ENCODE measurements around the gene FTCDNL1. TPM values are rescaled to one million over a fixed set of nuclear protein-coding genes. Genes with fewer than 3 reads are reported as not detected.

Gene FTCDNL1
- total RNA-seq, 1 experiment from 2014 or later = 2.7 TPM

DNA sequence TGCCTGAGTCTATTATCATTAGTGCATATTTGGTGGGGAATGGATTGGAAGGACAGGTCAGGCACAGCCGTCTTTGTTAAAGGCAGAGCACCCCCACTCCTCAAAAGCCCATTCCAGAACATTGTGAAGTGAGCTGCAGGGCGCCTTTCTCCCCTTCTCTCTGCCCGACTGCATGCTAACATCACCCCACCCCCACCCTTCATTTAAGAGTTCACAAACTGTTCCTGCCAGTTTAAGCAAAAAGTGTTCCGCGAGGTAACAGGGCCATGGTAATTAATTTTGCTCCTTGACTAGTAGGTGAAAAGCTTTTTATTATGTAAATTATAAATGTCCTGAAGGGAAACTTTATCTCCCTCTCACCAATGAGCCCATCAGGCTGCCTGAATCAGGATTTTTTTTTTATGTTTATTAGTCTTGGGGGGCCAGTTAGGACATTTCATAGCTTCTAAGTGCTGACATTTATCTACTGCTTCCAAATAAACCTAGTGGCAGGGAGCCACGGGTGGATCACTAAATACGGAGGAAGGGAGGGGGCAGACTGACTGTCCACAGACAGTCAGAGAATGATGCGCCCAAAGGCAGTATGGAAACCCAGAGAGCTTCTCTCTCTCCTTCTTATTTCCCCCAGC lies 99.4 kb downstream of the FTCDNL1 start:
- DNase-seq = no peak
- intact Hi-C loops (cut with micrococcal nuclease; ENCODE audit: unreplicated experiment) = no loop called here
- no TSS peak for BruUV-seq (replicated peaks)
- Histone ChIP-seq H3F3A (ENCODE audit: insufficient read depth, low read depth) (no peaks in the 10 kb centered on the region), H3K4me1 (replicated peaks; ENCODE audit: insufficient read depth) (no peaks in the 10 kb centered on the region), H3K9me3 (ENCODE audit: insufficient read depth, low read depth) (no peaks in the 10 kb centered on the region), H3K27ac (no peak overlapping the region), H3K9me2 (ENCODE audit: insufficient read depth) (no peaks in the 10 kb centered on the region), H2AFZ (no peak overlapping the region), H3K4me2 (no peak overlapping the region), H3K27me3 (ENCODE audit: insufficient read depth, low read depth) (peaks cover 5% of the 10 kb centered on the region; the same call in 1 of the 2 replicates), H3K4me3 (no peak overlapping the region), H3K79me2 (ENCODE audit: low read depth) (no peaks in the 10 kb centered on the region), H4K20me1 (ENCODE audit: insufficient read depth) (no peaks in the 10 kb centered on the region), H3K36me3 (ENCODE audit: low read depth) (no peaks in the 10 kb centered on the region)
- CTCF ChIA-PET = no interaction called here
- POLR2A ChIA-PET (ENCODE audit: unreplicated experiment) = no interaction called here
- TF ChIP-seq CTCF (conservative IDR thresholded peaks at IDR 0.05) (no peak), EZH2 (IDR thresholded peaks at IDR 0.05; ENCODE audit: low read depth) (no peak)

DNA sequence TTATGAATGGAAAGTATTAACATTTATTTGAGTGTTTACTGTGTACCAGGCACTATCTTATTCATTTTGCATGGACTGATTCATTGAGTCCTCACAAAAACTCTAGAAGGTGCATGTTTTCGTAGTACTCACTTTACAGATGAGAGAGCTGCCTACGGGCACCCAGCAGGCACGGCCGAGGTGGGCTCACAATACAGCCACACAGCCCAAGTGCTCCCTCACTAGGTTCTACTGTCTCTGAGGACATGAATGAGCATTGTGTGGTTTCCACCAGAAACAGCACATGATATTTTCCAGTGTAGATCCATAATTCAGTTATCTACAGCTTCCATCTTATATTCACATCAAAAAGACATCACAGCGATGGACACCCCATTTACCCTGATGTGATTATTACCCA lies 101.4 kb downstream of the FTCDNL1 start:
- Histone ChIP-seq H3K9me2 (ENCODE audit: insufficient read depth) (no peaks in the 10 kb centered on the region), H3F3A (ENCODE audit: insufficient read depth, low read depth) (no peaks in the 10 kb centered on the region), H3K9me3 (ENCODE audit: insufficient read depth, low read depth) (no peaks in the 10 kb centered on the region), H3K4me3 (no peak overlapping the region), H3K4me1 (replicated peaks; ENCODE audit: insufficient read depth) (no peaks in the 10 kb centered on the region), H4K20me1 (ENCODE audit: insufficient read depth) (no peaks in the 10 kb centered on the region), H3K27ac (no peak overlapping the region), H2AFZ (no peak overlapping the region), H3K79me2 (ENCODE audit: low read depth) (no peaks in the 10 kb centered on the region), H3K36me3 (ENCODE audit: low read depth) (no peaks in the 10 kb centered on the region), H3K4me2 (no peak overlapping the region), H3K27me3 (ENCODE audit: insufficient read depth, low read depth) (peaks cover 5% of the 10 kb centered on the region; the same call in 1 of the 2 replicates)
- TF ChIP-seq EZH2 (IDR thresholded peaks at IDR 0.05; ENCODE audit: low read depth) = no peak
- TF ChIP-seq CTCF (conservative IDR thresholded peaks at IDR 0.05) = no peak
- intact Hi-C loops (cut with micrococcal nuclease; ENCODE audit: unreplicated experiment) = loop anchor here (10.0 kb wide), 1 partner anchor 115 kb away; no protein-coding TSS in a partner anchor
- ChIA-PET POLR2A (ENCODE audit: unreplicated experiment) (no interaction called here), CTCF (no interaction called here)
- no TSS peak for BruUV-seq (replicated peaks)
- DNase-seq = no peak

DNA sequence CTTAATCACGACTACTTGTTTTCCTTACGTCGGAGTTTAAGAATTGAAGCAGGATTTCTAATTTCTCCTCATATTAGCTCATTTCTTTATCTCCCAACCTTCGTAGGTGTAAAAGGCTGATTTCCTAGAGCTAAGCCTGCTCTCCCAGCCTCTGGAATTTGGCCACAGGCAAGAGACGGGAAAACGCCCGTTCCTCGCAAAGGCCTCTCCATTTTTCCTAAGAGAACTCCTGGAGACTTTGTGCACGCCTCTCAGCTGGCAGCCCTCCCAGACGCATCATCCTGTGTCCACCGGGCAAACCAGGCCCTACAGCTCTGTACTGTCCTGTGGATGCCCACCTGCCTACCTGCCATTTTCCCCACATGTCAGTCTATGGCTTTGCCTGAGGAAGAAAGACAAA lies 106.3 kb downstream of the FTCDNL1 start:
- Histone ChIP-seq H3K4me1 (replicated peaks; ENCODE audit: insufficient read depth) (no peaks in the 10 kb centered on the region), H4K20me1 (ENCODE audit: insufficient read depth) (no peaks in the 10 kb centered on the region), H2AFZ (no peak overlapping the region), H3F3A (ENCODE audit: insufficient read depth, low read depth) (no peaks in the 10 kb centered on the region), H3K79me2 (ENCODE audit: low read depth) (no peaks in the 10 kb centered on the region), H3K9me2 (ENCODE audit: insufficient read depth) (no peaks in the 10 kb centered on the region), H3K27me3 (ENCODE audit: insufficient read depth, low read depth) (no peaks in the 10 kb centered on the region), H3K9me3 (ENCODE audit: insufficient read depth, low read depth) (no peaks in the 10 kb centered on the region), H3K27ac (no peak overlapping the region), H3K4me2 (no peak overlapping the region), H3K4me3 (no peak overlapping the region), H3K36me3 (ENCODE audit: low read depth) (no peaks in the 10 kb centered on the region)
- TF ChIP-seq CTCF (conservative IDR thresholded peaks at IDR 0.05) = no peak
- no peak for TF ChIP-seq EZH2 (IDR thresholded peaks at IDR 0.05; ENCODE audit: low read depth)
- ChIA-PET POLR2A (ENCODE audit: unreplicated experiment) (no interaction called here), CTCF (no interaction called here)
- intact Hi-C loops (cut with micrococcal nuclease; ENCODE audit: unreplicated experiment) = loop anchor here (10.0 kb wide), 1 partner anchor 120 kb away; no protein-coding TSS in a partner anchor
- no TSS peak for BruUV-seq (replicated peaks)
- DNase-seq = no peak

Data from PC-9 (cell line).